Astrocyte (in vitro differentiated cells and primary cell): ENCODE data around the gene GET3.

Experiments
- CTCF ChIP-seq: IDR thresholded peaks from 2 replicates; pipeline ENCODE4 v1.5.1; 2011; ENCODE audit warnings: low read depth, mild to moderate bottlenecking, inconsistent platforms, low read length, moderate library complexity; ENCODE audit not compliant: insufficient read depth
- EZH2 ChIP-seq: IDR thresholded peaks from 2 replicates; pipeline ENCODE4 v1.6.1; 2012; ENCODE audit warnings: mild to moderate bottlenecking, low read length, inconsistent platforms; ENCODE audit not compliant: insufficient read depth

- TF ChIP-seq CTCF (no peak), EZH2 (no peak)
Observed at GRCh38 chr19:12731337-12731736, 6.0 kb upstream of the GET3 start.
